ENCODE results near the gene POLR2J2. TPM values are rescaled to one million over a fixed set of nuclear protein-coding genes. Genes with fewer than 3 reads are reported as not detected.
"Not testable (repeated sequence)": the region's sequence is repeated elsewhere in the genome, so short reads cannot be mapped to it uniquely, and the experiment has no call there.

The POLR2J2 gene
- total RNA-seq, 2 donors from 2014 or later, result 25.9 to 34.1 TPM

GRCh38 chr7:102636956-102637355 lies 34.5 kb downstream of the POLR2J2 start:
- not testable (repeated sequence) for H3K27me3 Mint-ChIP-seq; H3K9me3 Mint-ChIP-seq; H3K27ac Mint-ChIP-seq; H3K4me3 Mint-ChIP-seq; H3K4me1 Mint-ChIP-seq; H3K36me3 Mint-ChIP-seq (ENCODE audit: low read depth); ATAC-seq (replicated peaks)

DNA sequence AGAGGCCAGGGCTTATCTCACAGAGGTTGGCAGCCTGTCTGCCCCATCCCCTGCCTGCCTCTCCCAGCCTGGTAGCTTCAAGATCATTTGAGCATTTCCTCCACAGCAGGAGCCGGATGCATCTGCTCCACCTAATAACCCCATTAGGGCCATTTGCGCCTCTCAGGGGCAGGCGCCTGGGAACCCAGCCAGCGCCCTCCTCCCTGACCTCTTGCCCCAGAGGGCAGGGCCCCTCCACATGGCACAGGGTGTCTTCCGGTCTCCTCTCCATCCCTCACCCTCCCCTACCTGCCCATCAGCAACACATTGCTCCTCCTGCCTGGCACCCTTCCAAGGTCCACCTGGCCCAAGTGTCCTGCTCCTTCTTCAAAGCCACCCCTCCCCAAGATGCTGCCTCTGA lies 36.1 kb downstream of the POLR2J2 start:
- ATAC-seq (replicated peaks); H3K4me3 Mint-ChIP-seq; H3K9me3 Mint-ChIP-seq: not testable (repeated sequence)

DNA sequence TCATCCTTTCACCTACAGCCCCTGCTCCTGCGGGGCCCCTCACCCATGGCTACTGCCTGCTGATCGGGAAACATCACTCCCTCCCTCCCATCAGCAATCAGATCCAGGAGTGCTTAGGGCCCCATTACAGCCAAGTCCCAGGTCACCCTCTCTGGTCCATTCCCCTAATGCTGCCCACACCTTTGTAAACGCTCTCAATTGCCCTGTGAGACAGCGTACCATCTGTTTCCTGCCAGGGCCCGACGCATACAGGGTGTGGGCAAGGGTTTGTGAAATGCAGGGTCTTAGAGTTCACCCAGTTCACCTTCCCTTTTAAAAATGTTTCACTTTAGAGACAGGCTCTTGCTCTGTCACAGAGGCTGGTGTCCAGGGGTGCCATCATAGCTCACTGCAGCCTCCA lies 37.2 kb downstream of the POLR2J2 start:
- not testable (repeated sequence) for H3K9me3 Mint-ChIP-seq; H3K4me1 Mint-ChIP-seq; H3K36me3 Mint-ChIP-seq (ENCODE audit: low read depth); ATAC-seq (replicated peaks); H3K27me3 Mint-ChIP-seq; H3K4me3 Mint-ChIP-seq; H3K27ac Mint-ChIP-seq

More for the DNA sequence above, 36.1 kb downstream of the POLR2J2 start:
- not testable (repeated sequence) for H3K4me1 Mint-ChIP-seq; H3K36me3 Mint-ChIP-seq (ENCODE audit: low read depth); H3K27ac Mint-ChIP-seq; H3K27me3 Mint-ChIP-seq

DNA sequence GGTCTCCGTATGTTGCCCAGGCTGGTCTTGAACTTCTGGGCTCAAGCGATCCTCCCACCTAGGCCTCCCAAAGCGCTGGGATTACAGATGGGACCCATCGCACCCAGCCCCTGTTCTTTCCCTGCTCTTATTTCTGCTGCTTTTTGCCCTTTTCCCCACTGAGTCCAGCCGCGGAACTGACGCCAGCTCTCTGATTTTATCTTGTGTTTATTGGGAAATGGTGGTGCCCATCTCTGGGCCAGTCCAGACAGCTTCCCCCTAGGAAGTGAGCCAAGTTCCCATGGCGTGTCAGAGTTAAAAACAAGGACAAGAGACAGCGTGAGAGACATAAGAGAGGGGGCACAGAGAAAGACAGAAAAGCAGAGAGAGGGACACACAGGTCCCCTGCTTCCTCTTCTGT lies 40.8 kb downstream of the POLR2J2 start:
- H3K36me3 Mint-ChIP-seq (ENCODE audit: low read depth); H3K27ac Mint-ChIP-seq; H3K4me1 Mint-ChIP-seq; H3K27me3 Mint-ChIP-seq; ATAC-seq (replicated peaks); H3K4me3 Mint-ChIP-seq; H3K9me3 Mint-ChIP-seq: not testable (repeated sequence)

GRCh38 chr7:102627271-102627904 lies 44.1 kb downstream of the POLR2J2 start:
- not testable (repeated sequence) for ATAC-seq (replicated peaks); H3K27ac Mint-ChIP-seq; H3K27me3 Mint-ChIP-seq; H3K4me3 Mint-ChIP-seq; H3K9me3 Mint-ChIP-seq; H3K4me1 Mint-ChIP-seq; H3K36me3 Mint-ChIP-seq (ENCODE audit: low read depth)

- H3K36me3 Mint-ChIP-seq (ENCODE audit: low read depth); H3K9me3 Mint-ChIP-seq; H3K27me3 Mint-ChIP-seq; H3K4me1 Mint-ChIP-seq; H3K27ac Mint-ChIP-seq; ATAC-seq (replicated peaks); H3K4me3 Mint-ChIP-seq: not testable (repeated sequence)
Observed at GRCh38 chr7:102618122-102618521, 53.3 kb downstream of the POLR2J2 start.

GRCh38 chr7:102616507-102617125 lies 54.8 kb downstream of the POLR2J2 start, which contains the start of gene RASA4:
TSS of gene RASA4 (minus strand) at chr7:102616756. CDS start at chr7:102616689, 67 bp downstream.
- H3K9me3 Mint-ChIP-seq; H3K36me3 Mint-ChIP-seq (ENCODE audit: low read depth); H3K27me3 Mint-ChIP-seq; H3K27ac Mint-ChIP-seq; H3K4me3 Mint-ChIP-seq; H3K4me1 Mint-ChIP-seq: not testable (repeated sequence)
- ATAC-seq (replicated peaks), result peak; percentile 94

Other genes starting within 250 kb of the POLR2J2 start
- 10 to 100 TPM; 30.4 to 54.9 TPM for gene ORAI2, start 238.1 kb downstream of the POLR2J2 start, total RNA-seq
- 1 to 10 TPM; 9.0 to 9.2 TPM for gene ALKBH4, start 206.8 kb downstream of the POLR2J2 start, total RNA-seq
- 10 to 100 TPM; 14.8 to 20.6 TPM for gene LRWD1, start 206.7 kb downstream of the POLR2J2 start, total RNA-seq
- 10 to 100 TPM; 63.5 to 74.2 TPM for gene POLR2J, start 192.7 kb downstream of the POLR2J2 start, total RNA-seq
- gene RASA4B, start 153.9 kb downstream of the POLR2J2 start, total RNA-seq, result 10 to 100 TPM; 14.1 to 23.3 TPM
- 10 to 100 TPM; 21.4 to 45.7 TPM for gene UPK3BL2, start 128.0 kb downstream of the POLR2J2 start, total RNA-seq
- gene SPDYE2, start 120.4 kb downstream of the POLR2J2 start, total RNA-seq, result not detected
- gene POLR2J3, start 99.1 kb downstream of the POLR2J2 start, total RNA-seq, result 100 to 1,000 TPM in 1 of 2 donors, 10 to 100 TPM in 1; 76.6 to 101 TPM
- 10 to 100 TPM; 29.6 to 62.9 TPM for gene RASA4, start 54.9 kb downstream of the POLR2J2 start, total RNA-seq
- 10 to 100 TPM; 37.5 to 55.6 TPM for gene UPK3BL1, start 28.9 kb downstream of the POLR2J2 start, total RNA-seq
- gene SPDYE2B, start 21.3 kb downstream of the POLR2J2 start, total RNA-seq, result not detected
- gene FAM185A, start 77.3 kb upstream of the POLR2J2 start, total RNA-seq, result 10 to 100 TPM in 1 of 2 donors, 1 to 10 TPM in 1; 8.7 to 11.3 TPM
- gene LRRC17, start 241.3 kb upstream of the POLR2J2 start, total RNA-seq, result not detected